HepG2 (cell line): ENCODE results near the gene CYLD. TPM values are rescaled to one million over a fixed set of nuclear protein-coding genes. Genes with fewer than 3 reads are reported as not detected.

Source experiments
- AGO1 ChIP-seq: fragments of 200-400 bp; formaldehyde crosslinking; IDR thresholded peaks from 2 replicates; pipeline ENCODE4 v1.6.1; 2017; ENCODE audit warnings: mild to moderate bottlenecking, low read depth, low read length, moderate library complexity; ENCODE audit not compliant: poor library complexity, severe bottlenecking
- ATM ChIP-seq: fragments of 450-650 bp; IDR thresholded peaks from 2 replicates; pipeline ENCODE4 v1.7.1; 2017; ENCODE audit warnings: mild to moderate bottlenecking, borderline replicate concordance
- CC2D1A ChIP-seq: sonication (generic); formaldehyde crosslinking; IDR thresholded peaks from 2 replicates; pipeline ENCODE4 v1.8.1; 2023; ENCODE audit warnings: mild to moderate bottlenecking, missing genetic modification reagents
- GFI1 ChIP-seq: sonication (generic); formaldehyde crosslinking; IDR thresholded peaks from 2 replicates; pipeline ENCODE4 v1.5.0; 2020; ENCODE audit warnings: missing genetic modification reagents, mild to moderate bottlenecking, borderline replicate concordance
- KAT8 ChIP-seq: IDR thresholded peaks from 2 replicates; pipeline ENCODE4 v1.6.1; 2016; ENCODE audit warnings: missing genetic modification reagents, missing compliant biosample characterization
- KLF11 ChIP-seq: IDR thresholded peaks from 2 replicates; pipeline ENCODE4 v1.6.1; 2016; ENCODE audit warnings: missing compliant biosample characterization
- PRPF4 ChIP-seq: fragments of 200-400 bp; formaldehyde crosslinking; IDR thresholded peaks from 2 replicates; pipeline ENCODE4 v1.6.1; 2016; ENCODE audit warnings: low read length, low read depth; ENCODE audit not compliant: poor library complexity, severe bottlenecking
- ZC3H4 ChIP-seq: sonication (generic); formaldehyde crosslinking; IDR thresholded peaks from 2 replicates; pipeline ENCODE4 v1.4.0; 2020; ENCODE audit warnings: missing genetic modification reagents, borderline replicate concordance
- ZNF101 ChIP-seq: sonication (generic); formaldehyde crosslinking; IDR thresholded peaks from 2 replicates; pipeline ENCODE4 v1.4.0; 2020; ENCODE audit warnings: mild to moderate bottlenecking, low read depth, missing genetic modification reagents, borderline replicate concordance
- ZNF282 ChIP-seq: fragments of 450-650 bp; IDR thresholded peaks from 2 replicates; pipeline ENCODE4 v1.6.1; 2018; ENCODE audit not compliant: partially characterized antibody
- ZNF430 ChIP-seq: sonication (generic); formaldehyde crosslinking; IDR thresholded peaks from 2 replicates; pipeline ENCODE4 v1.9.0; 2021; ENCODE audit warnings: mild to moderate bottlenecking, missing genetic modification reagents
- ZNF737 ChIP-seq: sonication (generic); formaldehyde crosslinking; IDR thresholded peaks from 2 replicates; pipeline ENCODE4 v1.5.0; 2020; ENCODE audit warnings: missing genetic modification reagents, mild to moderate bottlenecking, borderline replicate concordance
- ZSCAN30 ChIP-seq: sonication (generic); formaldehyde crosslinking; IDR thresholded peaks from 2 replicates; pipeline ENCODE4 v1.5.0; 2020; ENCODE audit warnings: mild to moderate bottlenecking, missing genetic modification reagents
- polyA plus RNA-seq, 8 experiments: library from polyadenylated mRNA; depleted of rRNA in 3 of 8; stranded (reverse) in 7 of 8; unstranded in 1 of 8; fragments of >200 nt; fragmentation: Illumina TruSeq in 4 of 8; extraction: Trizol in 4 of 8; gene quantifications; 2 replicates each; pipeline versions ENCODE4 v1.2.1 to v1.2.3, GENCODE V29; 2011 to 2016; ENCODE audit warnings: low read depth in 4 of 8, missing spikeins in 1 of 8, mixed read lengths in 1 of 8; ENCODE audit not compliant: insufficient read depth in 1 of 8
- total RNA-seq, 5 experiments: library from RNA; depleted of rRNA; stranded (reverse); fragments of >200 nt; fragmentation: Illumina TruSeq; extraction: Trizol; gene quantifications; 2 replicates each; pipeline ENCODE4 v1.2.3, GENCODE V29; 2016; ENCODE audit warnings: low read depth in 1 of 5
- TF ChIP-seq, protein P1 (sequence below): sonication (generic); formaldehyde crosslinking; IDR thresholded peaks from 2 replicates; pipeline ENCODE4 v1.5.1; 2020; ENCODE audit warnings: missing genetic modification reagents, mild to moderate bottlenecking, borderline replicate concordance
- TF ChIP-seq, protein P2 (sequence below): sonication (generic); formaldehyde crosslinking; IDR thresholded peaks from 2 replicates; pipeline ENCODE4 v1.4.0; 2020; ENCODE audit warnings: missing genetic modification reagents
- TF ChIP-seq, protein P3 (sequence below): IDR thresholded peaks from 2 replicates; pipeline ENCODE4 v1.6.1; 2012; ENCODE audit warnings: inconsistent platforms
- TF ChIP-seq, protein P4 (sequence below): sonication (generic); formaldehyde crosslinking; IDR thresholded peaks from 2 replicates; pipeline ENCODE4 v1.4.0; 2020; ENCODE audit warnings: low read depth, mild to moderate bottlenecking, missing genetic modification reagents
- TF ChIP-seq, protein P5 (sequence below): sonication (generic); formaldehyde crosslinking; conservative IDR thresholded peaks from 2 replicates; pipeline ENCODE4 v1.4.0; 2020; ENCODE audit warnings: missing genetic modification reagents
- TF ChIP-seq, protein P6 (sequence below): sonication (generic); formaldehyde crosslinking; IDR thresholded peaks from 2 replicates; pipeline ENCODE4 v1.4.0; 2020; ENCODE audit warnings: mild to moderate bottlenecking, missing genetic modification reagents, borderline replicate concordance

CYLD gene
- total and polyA plus RNA-seq, 2 of the 13 experiments (the other 11 are each of a cell fraction or from before 2014, with no cell fraction given): 6.1 to 11.4 TPM

DNA sequence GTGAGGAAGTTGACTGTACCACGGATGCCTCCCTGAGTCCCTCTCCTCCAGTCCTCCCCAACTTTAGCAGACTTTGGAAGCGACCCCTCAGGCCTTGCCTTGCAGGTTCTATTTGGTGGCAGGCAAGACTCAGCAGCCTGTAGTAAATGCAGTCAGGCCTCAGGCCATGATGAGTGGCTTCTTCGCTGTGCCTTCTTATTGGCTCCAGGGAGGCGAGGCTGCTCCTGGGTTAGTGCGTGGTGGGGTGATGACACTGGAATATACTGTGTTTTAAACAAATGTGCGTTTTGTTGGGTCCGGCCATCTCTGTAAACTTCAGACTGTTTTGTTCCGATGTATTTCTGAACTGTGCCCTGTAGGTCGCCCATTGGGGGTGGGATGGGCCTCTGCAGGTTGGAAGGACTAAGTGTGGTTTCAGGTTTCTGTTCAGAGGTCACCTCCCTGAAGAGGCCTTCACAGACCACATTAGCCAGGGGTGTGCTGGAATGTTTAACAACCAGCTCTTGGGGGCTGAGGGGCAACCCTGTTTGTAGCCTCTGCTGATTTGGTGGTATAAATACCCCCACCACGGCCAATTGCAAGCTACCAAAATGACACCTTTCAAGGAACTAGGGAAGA lies 62.5 kb downstream of the CYLD start (continued):
- TF ChIP-seq ATM (no peak), ZNF282 (no peak), ZNF737 (CRISPR knock-in tag) (no peak), ZSCAN30 (CRISPR knock-in tag) (no peak), ZNF430 (0 out of 2 replicates have a peak, but pooled peaks have one; percentile 73), KAT8 (CRISPR knock-in tag) (0 out of 2 replicates have a peak, but pooled peaks have one; percentile 53), KLF11 (CRISPR knock-in tag) (no peak), ZNF101 (CRISPR knock-in tag) (no peak), ZC3H4 (CRISPR knock-in tag) (no peak), GFI1 (CRISPR knock-in tag) (no peak), AGO1 (no peak), CC2D1A (CRISPR knock-in tag) (no peak), PRPF4 (no peak)
- TF ChIP-seq, protein P1, sequence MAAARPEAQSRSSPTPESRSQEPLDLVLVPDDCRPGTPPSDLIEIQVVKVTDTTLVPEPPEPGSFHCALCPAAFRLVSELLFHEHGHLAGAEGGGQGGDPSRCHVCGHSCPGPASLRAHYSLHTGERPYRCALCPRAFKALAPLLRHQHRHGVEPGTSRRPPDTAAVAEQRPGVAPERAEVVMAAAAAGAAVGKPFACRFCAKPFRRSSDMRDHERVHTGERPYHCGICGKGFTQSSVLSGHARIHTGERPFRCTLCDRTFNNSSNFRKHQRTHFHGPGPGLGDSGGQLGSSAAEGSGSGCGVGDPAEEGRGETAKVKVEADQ (CRISPR knock-in tag): no peak
- TF ChIP-seq, protein P2, sequence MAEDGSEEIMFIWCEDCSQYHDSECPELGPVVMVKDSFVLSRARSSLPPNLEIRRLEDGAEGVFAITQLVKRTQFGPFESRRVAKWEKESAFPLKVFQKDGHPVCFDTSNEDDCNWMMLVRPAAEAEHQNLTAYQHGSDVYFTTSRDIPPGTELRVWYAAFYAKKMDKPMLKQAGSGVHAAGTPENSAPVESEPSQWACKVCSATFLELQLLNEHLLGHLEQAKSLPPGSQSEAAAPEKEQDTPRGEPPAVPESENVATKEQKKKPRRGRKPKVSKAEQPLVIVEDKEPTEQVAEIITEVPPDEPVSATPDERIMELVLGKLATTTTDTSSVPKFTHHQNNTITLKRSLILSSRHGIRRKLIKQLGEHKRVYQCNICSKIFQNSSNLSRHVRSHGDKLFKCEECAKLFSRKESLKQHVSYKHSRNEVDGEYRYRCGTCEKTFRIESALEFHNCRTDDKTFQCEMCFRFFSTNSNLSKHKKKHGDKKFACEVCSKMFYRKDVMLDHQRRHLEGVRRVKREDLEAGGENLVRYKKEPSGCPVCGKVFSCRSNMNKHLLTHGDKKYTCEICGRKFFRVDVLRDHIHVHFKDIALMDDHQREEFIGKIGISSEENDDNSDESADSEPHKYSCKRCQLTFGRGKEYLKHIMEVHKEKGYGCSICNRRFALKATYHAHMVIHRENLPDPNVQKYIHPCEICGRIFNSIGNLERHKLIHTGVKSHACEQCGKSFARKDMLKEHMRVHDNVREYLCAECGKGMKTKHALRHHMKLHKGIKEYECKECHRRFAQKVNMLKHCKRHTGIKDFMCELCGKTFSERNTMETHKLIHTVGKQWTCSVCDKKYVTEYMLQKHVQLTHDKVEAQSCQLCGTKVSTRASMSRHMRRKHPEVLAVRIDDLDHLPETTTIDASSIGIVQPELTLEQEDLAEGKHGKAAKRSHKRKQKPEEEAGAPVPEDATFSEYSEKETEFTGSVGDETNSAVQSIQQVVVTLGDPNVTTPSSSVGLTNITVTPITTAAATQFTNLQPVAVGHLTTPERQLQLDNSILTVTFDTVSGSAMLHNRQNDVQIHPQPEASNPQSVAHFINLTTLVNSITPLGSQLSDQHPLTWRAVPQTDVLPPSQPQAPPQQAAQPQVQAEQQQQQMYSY (CRISPR knock-in tag): no peak
- TF ChIP-seq, protein P3, sequence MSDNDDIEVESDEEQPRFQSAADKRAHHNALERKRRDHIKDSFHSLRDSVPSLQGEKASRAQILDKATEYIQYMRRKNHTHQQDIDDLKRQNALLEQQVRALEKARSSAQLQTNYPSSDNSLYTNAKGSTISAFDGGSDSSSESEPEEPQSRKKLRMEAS: peak; percentile 62
- TF ChIP-seq, protein P4, sequence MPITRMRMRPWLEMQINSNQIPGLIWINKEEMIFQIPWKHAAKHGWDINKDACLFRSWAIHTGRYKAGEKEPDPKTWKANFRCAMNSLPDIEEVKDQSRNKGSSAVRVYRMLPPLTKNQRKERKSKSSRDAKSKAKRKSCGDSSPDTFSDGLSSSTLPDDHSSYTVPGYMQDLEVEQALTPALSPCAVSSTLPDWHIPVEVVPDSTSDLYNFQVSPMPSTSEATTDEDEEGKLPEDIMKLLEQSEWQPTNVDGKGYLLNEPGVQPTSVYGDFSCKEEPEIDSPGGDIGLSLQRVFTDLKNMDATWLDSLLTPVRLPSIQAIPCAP: no peak
- TF ChIP-seq, protein P5, sequence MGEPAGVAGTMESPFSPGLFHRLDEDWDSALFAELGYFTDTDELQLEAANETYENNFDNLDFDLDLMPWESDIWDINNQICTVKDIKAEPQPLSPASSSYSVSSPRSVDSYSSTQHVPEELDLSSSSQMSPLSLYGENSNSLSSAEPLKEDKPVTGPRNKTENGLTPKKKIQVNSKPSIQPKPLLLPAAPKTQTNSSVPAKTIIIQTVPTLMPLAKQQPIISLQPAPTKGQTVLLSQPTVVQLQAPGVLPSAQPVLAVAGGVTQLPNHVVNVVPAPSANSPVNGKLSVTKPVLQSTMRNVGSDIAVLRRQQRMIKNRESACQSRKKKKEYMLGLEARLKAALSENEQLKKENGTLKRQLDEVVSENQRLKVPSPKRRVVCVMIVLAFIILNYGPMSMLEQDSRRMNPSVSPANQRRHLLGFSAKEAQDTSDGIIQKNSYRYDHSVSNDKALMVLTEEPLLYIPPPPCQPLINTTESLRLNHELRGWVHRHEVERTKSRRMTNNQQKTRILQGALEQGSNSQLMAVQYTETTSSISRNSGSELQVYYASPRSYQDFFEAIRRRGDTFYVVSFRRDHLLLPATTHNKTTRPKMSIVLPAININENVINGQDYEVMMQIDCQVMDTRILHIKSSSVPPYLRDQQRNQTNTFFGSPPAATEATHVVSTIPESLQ (CRISPR knock-in tag): no peak
- TF ChIP-seq, protein P6, sequence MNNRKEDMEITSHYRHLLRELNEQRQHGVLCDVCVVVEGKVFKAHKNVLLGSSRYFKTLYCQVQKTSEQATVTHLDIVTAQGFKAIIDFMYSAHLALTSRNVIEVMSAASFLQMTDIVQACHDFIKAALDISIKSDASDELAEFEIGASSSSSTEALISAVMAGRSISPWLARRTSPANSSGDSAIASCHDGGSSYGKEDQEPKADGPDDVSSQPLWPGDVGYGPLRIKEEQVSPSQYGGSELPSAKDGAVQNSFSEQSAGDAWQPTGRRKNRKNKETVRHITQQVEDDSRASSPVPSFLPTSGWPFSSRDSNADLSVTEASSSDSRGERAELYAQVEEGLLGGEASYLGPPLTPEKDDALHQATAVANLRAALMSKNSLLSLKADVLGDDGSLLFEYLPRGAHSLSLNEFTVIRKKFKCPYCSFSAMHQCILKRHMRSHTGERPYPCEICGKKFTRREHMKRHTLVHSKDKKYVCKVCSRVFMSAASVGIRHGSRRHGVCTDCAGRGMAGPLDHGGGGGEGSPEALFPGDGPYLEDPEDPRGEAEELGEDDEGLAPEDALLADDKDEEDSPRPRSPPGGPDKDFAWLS: no peak
